Panc1 (cell line): ENCODE results near the gene GABRA4. TPM values are rescaled to one million over a fixed set of nuclear protein-coding genes. Genes with fewer than 3 reads are reported as not detected.

Source experiments
- ATAC-seq: fragments of 200-7000 bp; cut with Tn5 transposase; 2 replicates; pipeline ENCODE4 v1.9.1; 2020; ENCODE audit warnings: mild to moderate bottlenecking, moderate library complexity
- BruUV-seq: library from RNA; stranded (reverse); fragments of 400-500 nt; replicated peaks from 2 replicates; lab custom pipeline; 2021; lab: Mats Ljungman, UMichigan
- CTCF ChIA-PET: fragments of 300-600 bp; sonication (Branson Sonifier 250); formaldehyde crosslinking; loops from one replicate; lab custom pipeline; 2022; ENCODE audit warnings: antibody characterized with exemption; lab: Charles Lee
- POLR2A ChIA-PET: fragments of 300-600 bp; sonication (Branson Sonifier 250); formaldehyde crosslinking; loops from one replicate; lab custom pipeline; 2022; ENCODE audit warnings: antibody characterized with exemption; lab: Charles Lee
- DNase-seq: peaks from one replicate; pipeline ENCODE4 v3.0.0-alpha.2; 2010; ENCODE audit warnings: low read depth, low spot score
- H3K27ac ChIP-seq: 2 replicates; pipeline ENCODE4 v1.5.1; 2011; ENCODE audit warnings: mild to moderate bottlenecking, low read length, inconsistent platforms
- H3K27me3 ChIP-seq: fragments of 200-500 bp; sonication (Bioruptor generic); 2 replicates; pipeline ENCODE4 v1.6.0; 2014; ENCODE audit warnings: low read length, inconsistent platforms; ENCODE audit not compliant: control insufficient read depth, insufficient read depth
- H3K36me3 ChIP-seq: fragments of 200-500 bp; sonication (Bioruptor generic); 2 replicates; pipeline ENCODE4 v1.5.1; 2014; ENCODE audit warnings: inconsistent platforms, mild to moderate bottlenecking, low read length, moderate library complexity; ENCODE audit not compliant: control insufficient read depth, insufficient read depth
- H3K4me1 ChIP-seq: 2 replicates; pipeline ENCODE4 v1.5.1; 2011; ENCODE audit warnings: inconsistent platforms, mild to moderate bottlenecking, low read length, moderate library complexity; ENCODE audit not compliant: control insufficient read depth, insufficient read depth
- H3K4me3 ChIP-seq, 2 experiments: 2 replicates each; pipeline ENCODE4 v1.5.1; 2011 to 2012; ENCODE audit warnings: low read depth in 2 of 2, low read length in 2 of 2, mild to moderate bottlenecking in 2 of 2, inconsistent platforms in 1 of 2, moderate library complexity in 1 of 2
- H3K9me3 ChIP-seq: fragments of 200-500 bp; sonication (Bioruptor generic); 2 replicates; pipeline ENCODE4 v1.5.1; 2014; ENCODE audit warnings: low read depth, mild to moderate bottlenecking, inconsistent platforms, low read length, moderate library complexity; ENCODE audit not compliant: control insufficient read depth, insufficient read depth
- CTCF ChIP-seq: fragments of 450-650 bp; IDR thresholded peaks from 2 replicates; pipeline ENCODE4 v1.5.1; 2017; ENCODE audit warnings: mild to moderate bottlenecking
- POLR2AphosphoS5 ChIP-seq: IDR thresholded peaks from 2 replicates; pipeline ENCODE4 v1.6.1; 2012; ENCODE audit warnings: mild to moderate bottlenecking, low read depth, low read length, moderate library complexity
- REST ChIP-seq, 2 experiments: IDR thresholded peaks; 2 replicates each; pipeline ENCODE4 v1.6.1; 2011 to 2012; ENCODE audit warnings: low read depth in 2 of 2, control low read depth in 1 of 2, low read length in 1 of 2, mild to moderate bottlenecking in 1 of 2, moderate library complexity in 1 of 2; ENCODE audit not compliant: insufficient read depth in 1 of 2
- SIN3A ChIP-seq: IDR thresholded peaks from 2 replicates; pipeline ENCODE4 v1.6.1; 2012; ENCODE audit warnings: low read depth, mild to moderate bottlenecking, low read length, moderate library complexity, borderline replicate concordance; ENCODE audit not compliant: insufficient read depth
- TCF7L2 ChIP-seq: IDR thresholded peaks from 2 replicates; pipeline ENCODE4 v1.6.1; 2011; ENCODE audit warnings: mild to moderate bottlenecking, low read depth, low read length, inconsistent platforms
- in situ Hi-C: cut with HindIII; loops from 2 replicates; pipeline ENCODE4 v1.10.0; 2016; ENCODE audit warnings: low sequenced_read_pairs, low pct_unique_long_range_greater_than_20kb
- intact Hi-C: fragments of 100-400 bp; cut with micrococcal nuclease; formaldehyde crosslinking; loops from one replicate; pipeline ENCODE4 v1.10.0; 2022; ENCODE audit not compliant: unreplicated experiment
- total RNA-seq: library from RNA; stranded (reverse); gene quantifications from one replicate; pipeline ENCODE4 v1.2.1, GENCODE V29; 2021; ENCODE audit not compliant: unreplicated experiment

GABRA4 gene
- total RNA-seq, 1 experiment from 2014 or later, result not detected

GRCh38 chr4:46950826-46951225 is 42.6 kb downstream of the GABRA4 start:
- ChIA-PET POLR2A (no interaction called here), CTCF (no interaction called here)
- H3K4me3 ChIP-seq, result no peak overlapping the region
- no TSS peak for BruUV-seq
- H3K36me3 ChIP-seq, result no peaks in the 10 kb centered on the region
- in situ Hi-C loops (no loop called here), intact Hi-C loops (no loop called here)
- ATAC-seq (no peak), DNase-seq (no peak)
- no peak overlapping the region for H3K27ac ChIP-seq
- H3K27me3 ChIP-seq, result no peaks in the 10 kb centered on the region
- no peaks in the 10 kb centered on the region for H3K4me1 ChIP-seq
- H3K9me3 ChIP-seq, result no peaks in the 10 kb centered on the region
- TF ChIP-seq CTCF, result no peak
- TF ChIP-seq REST (IDR thresholded peaks at IDR 0.05; ENCODE audit: insufficient read depth in 1 of 2, low read depth in 2 of 2, low read length in 1 of 2), result no peak
- no peak for TF ChIP-seq POLR2AphosphoS5
- TF ChIP-seq TCF7L2, result no peak

DNA sequence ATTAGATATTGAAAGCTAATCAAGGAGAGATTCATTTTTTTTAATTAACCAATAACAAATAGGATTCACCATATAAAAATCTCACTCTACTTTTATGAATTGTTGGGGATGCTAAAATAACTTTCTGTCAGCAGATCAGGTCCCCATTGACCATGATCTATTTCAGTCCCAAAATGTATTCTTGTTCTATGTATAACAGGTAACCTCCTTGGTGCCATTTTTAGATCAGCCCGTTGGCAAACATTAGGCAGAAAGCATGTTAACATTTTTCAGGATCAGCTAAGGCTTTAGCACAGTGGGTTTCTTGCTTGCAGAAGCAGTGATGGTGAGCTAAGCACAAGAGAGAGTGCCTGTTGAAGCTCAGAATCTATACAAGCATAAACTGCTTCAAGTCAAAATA is 43.6 kb downstream of the GABRA4 start:
- Histone ChIP-seq H3K27ac (no peak overlapping the region), H3K36me3 (no peaks in the 10 kb centered on the region), H3K4me3 (no peak overlapping the region), H3K9me3 (no peaks in the 10 kb centered on the region), H3K4me1 (no peaks in the 10 kb centered on the region), H3K27me3 (no peaks in the 10 kb centered on the region)
- DNase-seq (no peak), ATAC-seq (no peak)
- intact Hi-C loops (no loop called here), in situ Hi-C loops (no loop called here)
- CTCF ChIA-PET, result no interaction called here
- BruUV-seq, result no TSS peak
- TF ChIP-seq POLR2AphosphoS5 (no peak), SIN3A (no peak), TCF7L2 (no peak), REST (IDR thresholded peaks at IDR 0.05; ENCODE audit: insufficient read depth in 1 of 2, low read depth in 2 of 2, low read length in 1 of 2) (no peak), CTCF (no peak)
- POLR2A ChIA-PET, result no interaction called here
